Measurements from ENCODE around the gene ATP7B.
"Not testable (repeated sequence)": the region's sequence is repeated elsewhere in the genome, so short reads cannot be mapped to it uniquely, and the experiment has no call there.

The ATP7B gene

GRCh38 chr13:51920267-51920666, 91.0 kb downstream of the ATP7B start:
- DNase-seq = no peak

- DNase-seq = no peak
These were observed 91.7 kb downstream of the ATP7B start for GRCh38 chr13:51919531-51919930.

GRCh38 chr13:51916962-51917361, 94.3 kb downstream of the ATP7B start:
- DNase-seq = no peak

GRCh38 chr13:51916051-51916818, 95.0 kb downstream of the ATP7B start:
- no peak for DNase-seq

GRCh38 chr13:51914137-51914493, 97.1 kb downstream of the ATP7B start:
- DNase-seq = no peak

GRCh38 chr13:51913421-51914136, 97.7 kb downstream of the ATP7B start:
- no peak for DNase-seq

- DNase-seq = no peak
These were observed 98.6 kb downstream of the ATP7B start for GRCh38 chr13:51912511-51913225.

- no peak for DNase-seq
These were observed 99.2 kb downstream of the ATP7B start for GRCh38 chr13:51912091-51912490.

- DNase-seq = no peak
These were observed 100.7 kb downstream of the ATP7B start for GRCh38 chr13:51910508-51910907.

- not testable (repeated sequence) for DNase-seq
These were observed 102.0 kb downstream of the ATP7B start for GRCh38 chr13:51909265-51909664.

GRCh38 chr13:51907040-51907732, 104.1 kb downstream of the ATP7B start:
- DNase-seq = no peak

GRCh38 chr13:51906581-51906980, 104.7 kb downstream of the ATP7B start:
- DNase-seq = no peak

GRCh38 chr13:51905787-51906186, 105.5 kb downstream of the ATP7B start:
- no peak for DNase-seq

GRCh38 chr13:51902776-51903175, 108.5 kb downstream of the ATP7B start:
- no peak for DNase-seq

GRCh38 chr13:51900471-51900870, 110.8 kb downstream of the ATP7B start:
- no peak for DNase-seq

- peak; percentile 17 for DNase-seq
These were observed 115.1 kb downstream of the ATP7B start for GRCh38 chr13:51895906-51896888.

- DNase-seq = peak; percentile 25
These were observed 117.0 kb downstream of the ATP7B start for GRCh38 chr13:51894239-51894638.

GRCh38 chr13:51892657-51893056, 118.6 kb downstream of the ATP7B start:
- no peak for DNase-seq

GRCh38 chr13:51887468-51887867, 123.8 kb downstream of the ATP7B start:
- no peak for DNase-seq

- DNase-seq = no peak
These were observed 125.6 kb downstream of the ATP7B start for GRCh38 chr13:51885651-51886050.

GRCh38 chr13:51883226-51883600, 128.0 kb downstream of the ATP7B start:
- no peak for DNase-seq

All from fibroblast of skin of right quadriceps (primary cell).